H9 (cell line): ENCODE measurements around the gene MAP3K1. TPM values are rescaled to one million over a fixed set of nuclear protein-coding genes. Genes with fewer than 3 reads are reported as not detected.
A peak's percentile ranks its signal among the peaks of the same experiment; 100 is the strongest.

Source experiments
- DNase-seq: peaks from one replicate; pipeline ENCODE4 v3.0.0-alpha.2; 2017
- H2AFZ ChIP-seq: one replicate; pipeline ENCODE4 v1.6.1; 2013; ENCODE audit warnings: mild to moderate bottlenecking, low read length, control low read depth, moderate library complexity
- H2AK5ac ChIP-seq: 2 replicates; pipeline ENCODE4 v1.6.1; 2013; ENCODE audit warnings: low read length, control low read depth, mixed read lengths; ENCODE audit not compliant: insufficient read length
- H2BK120ac ChIP-seq: one replicate; pipeline ENCODE4 v1.6.1; 2013; ENCODE audit warnings: low read depth, mild to moderate bottlenecking, low read length, control low read depth, inconsistent platforms; ENCODE audit not compliant: poor library complexity, severe bottlenecking
- H2BK12ac ChIP-seq: 2 replicates; pipeline ENCODE4 v1.6.1; 2013; ENCODE audit warnings: low read length, control low read depth, mixed read lengths, low read depth; ENCODE audit not compliant: insufficient read length
- H2BK15ac ChIP-seq: 2 replicates; pipeline ENCODE4 v1.6.1; 2013; ENCODE audit warnings: low read depth, low read length, control low read depth
- H2BK20ac ChIP-seq: one replicate; pipeline ENCODE4 v1.6.1; 2013; ENCODE audit warnings: low read depth, mild to moderate bottlenecking, low read length, control low read depth, inconsistent platforms; ENCODE audit not compliant: poor library complexity, severe bottlenecking
- H2BK5ac ChIP-seq: 2 replicates; pipeline ENCODE4 v1.6.1; 2013; ENCODE audit warnings: low read length, control low read depth, mixed read lengths; ENCODE audit not compliant: insufficient read length
- H3K14ac ChIP-seq: 2 replicates; pipeline ENCODE4 v1.6.1; 2013; ENCODE audit warnings: low read length, control low read depth; ENCODE audit not compliant: insufficient read depth
- H3K18ac ChIP-seq: 2 replicates; pipeline ENCODE4 v1.6.1; 2013; ENCODE audit warnings: low read depth, mild to moderate bottlenecking, mixed read lengths, low read length, control low read depth; ENCODE audit not compliant: insufficient read length
- H3K23ac ChIP-seq: 2 replicates; pipeline ENCODE4 v1.6.1; 2013; ENCODE audit warnings: low read length, control low read depth, mixed read lengths, low read depth; ENCODE audit not compliant: insufficient read length
- H3K23me2 ChIP-seq: 2 replicates; pipeline ENCODE4 v1.6.1; 2013; ENCODE audit warnings: low read depth, mild to moderate bottlenecking, mixed read lengths, low read length, control low read depth; ENCODE audit not compliant: insufficient read length, poor library complexity, severe bottlenecking
- H3K27ac ChIP-seq: 2 replicates; pipeline ENCODE4 v1.5.1; 2013; ENCODE audit warnings: low read length, control low read depth, mixed read lengths, low read depth; ENCODE audit not compliant: insufficient read length
- H3K27me3 ChIP-seq: 2 replicates; pipeline ENCODE4 v1.6.1; 2013; ENCODE audit warnings: low read length, control low read depth, inconsistent platforms; ENCODE audit not compliant: insufficient read depth
- H3K4ac ChIP-seq: 2 replicates; pipeline ENCODE4 v1.6.1; 2013; ENCODE audit warnings: low read depth, mild to moderate bottlenecking, control low read depth, inconsistent platforms, low read length, moderate library complexity
- H3K4me1 ChIP-seq: 2 replicates; pipeline ENCODE4 v1.6.1; 2013; ENCODE audit warnings: low read length, control low read depth, inconsistent platforms; ENCODE audit not compliant: insufficient read depth
- H3K4me2 ChIP-seq: 2 replicates; pipeline ENCODE4 v1.6.1; 2013; ENCODE audit warnings: low read length, control low read depth, mixed read lengths; ENCODE audit not compliant: insufficient read length, insufficient read depth
- H3K56ac ChIP-seq: 2 replicates; pipeline ENCODE4 v1.6.1; 2013; ENCODE audit warnings: low read depth, mild to moderate bottlenecking, mixed read lengths, low read length, control low read depth; ENCODE audit not compliant: insufficient read length
- H3K79me1 ChIP-seq: 2 replicates; pipeline ENCODE4 v1.6.1; 2013; ENCODE audit warnings: low read depth, mild to moderate bottlenecking, moderate library complexity, low read length, control low read depth, inconsistent platforms; ENCODE audit not compliant: insufficient read depth, poor library complexity, severe bottlenecking
- H3K79me2 ChIP-seq: 2 replicates; pipeline ENCODE4 v1.6.1; 2013; ENCODE audit warnings: low read length, control low read depth, inconsistent platforms; ENCODE audit not compliant: insufficient read depth
- H3K9ac ChIP-seq: 2 replicates; pipeline ENCODE4 v1.6.1; 2013; ENCODE audit warnings: low read length, control low read depth, mixed read lengths; ENCODE audit not compliant: insufficient read length; ENCODE audit errors: extremely low read depth
- H3K9me3 ChIP-seq: one replicate; pipeline ENCODE4 v1.6.1; 2013; ENCODE audit warnings: low read depth, low read length, inconsistent platforms; ENCODE audit not compliant: control insufficient read depth
- H3T11ph ChIP-seq: one replicate; pipeline ENCODE4 v1.6.1; 2013; ENCODE audit warnings: mild to moderate bottlenecking, low read length, control low read depth, inconsistent platforms
- H4K20me1 ChIP-seq: one replicate; pipeline ENCODE4 v1.6.1; 2013; ENCODE audit not compliant: control insufficient read depth, insufficient read length, insufficient read depth
- H4K5ac ChIP-seq: 2 replicates; pipeline ENCODE4 v1.6.1; 2013; ENCODE audit warnings: low read depth, mild to moderate bottlenecking, mixed read lengths, low read length, control low read depth; ENCODE audit not compliant: insufficient read length
- H4K8ac ChIP-seq: replicated peaks from 2 replicates; pipeline ENCODE4 v1.6.1; 2013; ENCODE audit warnings: low read length, control low read depth, mixed read lengths, low read depth; ENCODE audit not compliant: insufficient read length
- H4K91ac ChIP-seq: 2 replicates; pipeline ENCODE4 v1.6.1; 2013; ENCODE audit warnings: low read depth, mild to moderate bottlenecking, moderate library complexity, mixed read lengths, low read length, control low read depth; ENCODE audit not compliant: insufficient read length
- H3K27ac Mint-ChIP-seq, 3 experiments: 2 replicates in 2 of 3; 3 replicates in 1 of 3; pipeline ENCODE4 v1.8.0; 2020 to 2021; ENCODE audit warnings: mixed read lengths in 3 of 3, mild to moderate bottlenecking in 1 of 3, moderate library complexity in 1 of 3
- H3K27me3 Mint-ChIP-seq: 2 replicates; pipeline ENCODE4 v1.8.0; 2021; ENCODE audit warnings: low read depth, mild to moderate bottlenecking, moderate library complexity, mixed read lengths
- H3K36me3 Mint-ChIP-seq, 3 experiments: 2 replicates in 2 of 3; 3 replicates in 1 of 3; pipeline ENCODE4 v1.8.0; 2020 to 2021; ENCODE audit warnings: low read depth in 3 of 3, mixed read lengths in 3 of 3; ENCODE audit not compliant: insufficient read depth in 1 of 3
- H3K4me1 Mint-ChIP-seq, 2 experiments: 2 replicates each; pipeline ENCODE4 v1.8.0; 2020; ENCODE audit warnings: mixed read lengths in 2 of 2
- H3K4me3 Mint-ChIP-seq, 2 experiments: 2 replicates in 1 of 2; 3 replicates in 1 of 2; pipeline ENCODE4 v1.8.0; 2020 to 2021; ENCODE audit warnings: mild to moderate bottlenecking in 2 of 2, mixed read lengths in 2 of 2, moderate library complexity in 1 of 2
- H3K9me3 Mint-ChIP-seq, 2 experiments: 2 replicates in 1 of 2; 3 replicates in 1 of 2; pipeline ENCODE4 v1.8.0; 2020; ENCODE audit warnings: mild to moderate bottlenecking in 2 of 2, mixed read lengths in 2 of 2, moderate library complexity in 1 of 2
- CTCF ChIP-seq: fragments of 200-600 bp; sonication (generic); conservative IDR thresholded peaks from 3 replicates; pipeline ENCODE4 v1.8.0; 2021; ENCODE audit warnings: antibody characterized with exemption, mild to moderate bottlenecking
- WGBS: extraction: QIAGEN DNeasy Blood & Tissue Kit; methylation state at CpG from one replicate; pipeline ENCODE4 v1.1.7; 2013; ENCODE audit warnings: missing lambda C conversion rate, low lambda C conversion rate, mixed read lengths; ENCODE audit not compliant: insufficient read length; ENCODE audit errors: extremely low coverage; 5-methylcytosine and 5-hydroxymethylcytosine counted together
- total RNA-seq: library from RNA; stranded (reverse); gene quantifications from 2 replicates; pipeline ENCODE4 v1.2.1, GENCODE V29; 2021

The MAP3K1 gene
- total RNA-seq, 1 experiment from 2014 or later, result 11.1 TPM

GRCh38 chr5:56838409-56839039 is 23.2 kb downstream of the MAP3K1 start:
- no peak overlapping the region for H3T11ph ChIP-seq
- H3K4me1 ChIP-seq, result peaks cover 4% of the 10 kb centered on the region
- H4K91ac ChIP-seq, result no peak overlapping the region
- H3K4me1 Mint-ChIP-seq, result peaks cover 41 to 43% of the 10 kb centered on the region in 2 experiments
- peak; percentile 74 for TF ChIP-seq CTCF
- no CpG with 5 or more reads among the region's 4 CpGs for WGBS
- no peak overlapping the region for H2AFZ ChIP-seq
- no peaks in the 10 kb centered on the region for H4K20me1 ChIP-seq
- no peaks in the 10 kb centered on the region for H3K27me3 ChIP-seq
- H3K56ac ChIP-seq, result no peak overlapping the region
- H2BK20ac ChIP-seq, result no peak overlapping the region
- H4K8ac ChIP-seq, result no peak overlapping the region
- no peaks in the 10 kb centered on the region for H3K36me3 Mint-ChIP-seq
- no peak overlapping the region for H3K18ac ChIP-seq
- H4K5ac ChIP-seq, result no peak overlapping the region
- no peaks in the 10 kb centered on the region for H3K9me3 Mint-ChIP-seq
- no peak overlapping the region for H3K23ac ChIP-seq
- no peaks in the 10 kb centered on the region for H3K9me3 ChIP-seq
- H3K14ac ChIP-seq, result no peak overlapping the region
- no peak overlapping the region for H2BK15ac ChIP-seq
- H3K4me2 ChIP-seq, result no peak overlapping the region
- H2BK5ac ChIP-seq, result no peak overlapping the region
- H3K27me3 Mint-ChIP-seq, result no peaks in the 10 kb centered on the region
- H3K4ac ChIP-seq, result no peak overlapping the region
- H3K79me2 ChIP-seq, result peaks cover 3% of the 10 kb centered on the region; the same call in 1 of the 2 replicates
- no peak overlapping the region for H2AK5ac ChIP-seq
- H3K23me2 ChIP-seq, result no peaks in the 10 kb centered on the region
- H3K27ac ChIP-seq, result no peak overlapping the region
- H2BK12ac ChIP-seq, result no peak overlapping the region
- no peak overlapping the region for H3K4me3 Mint-ChIP-seq
- peak overlapping the region in 2 of 3 experiments; percentile 43 to 53; a peak in 4 of 7 replicates for H3K27ac Mint-ChIP-seq
- H3K79me1 ChIP-seq, result no peaks in the 10 kb centered on the region
- no peak overlapping the region for H2BK120ac ChIP-seq
- no peak overlapping the region for H3K9ac ChIP-seq
- no peak for DNase-seq
